Vagina (tissue), 2 donors: Measurements from ENCODE around the gene PIGQ.

Experiments
- POLR2A ChIP-seq, 2 donors: fragments of 450-650 bp; IDR thresholded peaks; one replicate each; pipeline ENCODE4 v1.6.1; 2017; ENCODE audit warnings: antibody characterized with exemption in 2 of 2, mild to moderate bottlenecking in 2 of 2, moderate library complexity in 2 of 2
- TF ChIP-seq, protein P1 (sequence below), 3 experiments: fragments of 450-650 bp in 2 of 3; fragments of 200-600 bp in 1 of 3; sonication (generic) in 1 of 3; IDR thresholded peaks; one replicate each; pipeline ENCODE4 v1.5.1; 2017 to 2019; ENCODE audit warnings: antibody characterized with exemption in 3 of 3, mild to moderate bottlenecking in 2 of 3, moderate library complexity in 2 of 3

DNA sequence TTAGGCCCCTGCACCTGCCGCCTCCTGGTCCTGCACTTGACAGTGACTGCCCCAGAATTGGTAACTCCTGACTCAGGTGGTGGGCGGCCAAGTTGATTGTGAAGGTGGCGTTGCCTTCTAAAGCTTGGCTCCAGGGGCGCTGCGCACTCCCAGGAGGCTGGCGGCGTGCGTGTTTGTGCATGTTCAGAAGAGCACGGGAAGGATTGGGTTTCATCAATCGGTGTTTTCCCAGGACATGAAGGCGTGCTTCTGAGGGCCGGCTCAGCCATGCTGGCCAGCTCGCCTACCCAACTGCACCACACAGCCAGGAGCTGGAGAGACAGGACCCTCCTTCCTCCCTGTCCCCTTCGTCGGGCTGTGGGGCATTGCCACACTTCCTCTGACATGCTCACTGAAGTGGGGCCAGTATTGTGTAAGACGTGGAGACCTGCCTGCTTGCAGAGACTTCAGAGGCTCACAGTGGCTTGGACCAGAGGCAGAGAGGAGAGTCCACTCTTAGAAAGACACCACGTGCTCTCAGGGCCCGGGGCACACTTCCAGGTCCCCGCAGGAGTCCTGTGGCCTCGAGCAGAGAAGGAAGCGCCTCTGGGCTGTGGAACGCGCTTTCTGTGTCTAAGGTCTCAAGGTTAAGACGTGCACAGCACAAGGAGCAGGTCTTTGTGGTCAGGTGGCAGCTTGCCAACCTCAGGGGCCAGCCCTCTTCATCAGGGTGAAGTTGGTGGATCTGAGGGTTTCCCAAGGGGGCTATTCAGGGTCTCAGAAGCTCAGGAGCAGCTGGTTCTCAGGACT, 22.9 kb downstream of the PIGQ start:
- no peak for TF ChIP-seq POLR2A (IDR thresholded peaks at IDR 0.05)
- TF ChIP-seq, protein P1, sequence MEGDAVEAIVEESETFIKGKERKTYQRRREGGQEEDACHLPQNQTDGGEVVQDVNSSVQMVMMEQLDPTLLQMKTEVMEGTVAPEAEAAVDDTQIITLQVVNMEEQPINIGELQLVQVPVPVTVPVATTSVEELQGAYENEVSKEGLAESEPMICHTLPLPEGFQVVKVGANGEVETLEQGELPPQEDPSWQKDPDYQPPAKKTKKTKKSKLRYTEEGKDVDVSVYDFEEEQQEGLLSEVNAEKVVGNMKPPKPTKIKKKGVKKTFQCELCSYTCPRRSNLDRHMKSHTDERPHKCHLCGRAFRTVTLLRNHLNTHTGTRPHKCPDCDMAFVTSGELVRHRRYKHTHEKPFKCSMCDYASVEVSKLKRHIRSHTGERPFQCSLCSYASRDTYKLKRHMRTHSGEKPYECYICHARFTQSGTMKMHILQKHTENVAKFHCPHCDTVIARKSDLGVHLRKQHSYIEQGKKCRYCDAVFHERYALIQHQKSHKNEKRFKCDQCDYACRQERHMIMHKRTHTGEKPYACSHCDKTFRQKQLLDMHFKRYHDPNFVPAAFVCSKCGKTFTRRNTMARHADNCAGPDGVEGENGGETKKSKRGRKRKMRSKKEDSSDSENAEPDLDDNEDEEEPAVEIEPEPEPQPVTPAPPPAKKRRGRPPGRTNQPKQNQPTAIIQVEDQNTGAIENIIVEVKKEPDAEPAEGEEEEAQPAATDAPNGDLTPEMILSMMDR (IDR thresholded peaks at IDR 0.05) = no peak
